Colonic mucosa (tissue), 4 donors: Measurements from ENCODE around the gene CREB3L1. TPM values are rescaled to one million over a fixed set of nuclear protein-coding genes. Genes with fewer than 3 reads are reported as not detected.

Source experiments
- DNase-seq: peaks from one replicate; pipeline ENCODE4 v3.0.0-alpha.2; 2020
- H3K27ac ChIP-seq: fragments of 200-600 bp; one replicate; pipeline ENCODE4 v1.8.0; 2021
- H3K27me3 ChIP-seq: fragments of 200-600 bp; one replicate; pipeline ENCODE4 v1.8.0; 2021
- H3K36me3 ChIP-seq: fragments of 200-600 bp; one replicate; pipeline ENCODE4 v1.8.0; 2021
- H3K4me1 ChIP-seq: fragments of 200-600 bp; one replicate; pipeline ENCODE4 v1.8.0; 2021; ENCODE audit warnings: mild to moderate bottlenecking
- H3K4me3 ChIP-seq: fragments of 200-600 bp; one replicate; pipeline ENCODE4 v1.8.0; 2021
- H3K9ac ChIP-seq, 2 donors: one replicate each; pipeline ENCODE4 v1.7.0; 2013; ENCODE audit warnings: control low read depth in 2 of 2, low read depth in 2 of 2, low read length in 2 of 2
- H3K9me3 ChIP-seq: fragments of 200-600 bp; one replicate; pipeline ENCODE4 v1.8.0; 2021
- CTCF ChIP-seq: fragments of 200-600 bp; IDR thresholded peaks from one replicate; pipeline ENCODE4 v1.8.0; 2022; ENCODE audit warnings: antibody characterized with exemption, mild to moderate bottlenecking
- intact Hi-C: fragments of 100-400 bp; cut with DNase I; formaldehyde crosslinking; loops from one replicate; pipeline ENCODE4 v1.14.1; 2022
- total RNA-seq, 2 donors: library from RNA; stranded (reverse); fragmentation: NEBNext Ultra II Directional in 1 of 2; extraction: Animal tissue kit (Norgen Biotek cat#: 25700) in 1 of 2; gene quantifications; one replicate each; pipeline ENCODE4 v1.2.1, GENCODE V29; 2021
- donor health status: healthy.
- donor health status: DM: no; HTN: no; CAD: no.
- donor health status: DM: no; HTN: no; CAD: no.

CREB3L1 gene
- total RNA-seq, 2 donors from 2014 or later, result 143 to 150 TPM

GRCh38 chr11:46296059-46296527, 18.6 kb downstream of the CREB3L1 start:
- intact Hi-C loops, result no loop called here
- no peak for DNase-seq
- H3K4me3 ChIP-seq, result peak overlapping the region; percentile 25
- no peaks in the 10 kb centered on the region for H3K36me3 ChIP-seq
- no peak for TF ChIP-seq CTCF
- no peaks in the 10 kb centered on the region for H3K27me3 ChIP-seq
- H3K4me1 ChIP-seq, result no peaks in the 10 kb centered on the region
- no peaks in the 10 kb centered on the region for H3K9me3 ChIP-seq
- no peak overlapping the region for H3K27ac ChIP-seq
- H3K9ac ChIP-seq, result no peak overlapping the region

GRCh38 chr11:46296528-46297448, 19.3 kb downstream of the CREB3L1 start:
- no peaks in the 10 kb centered on the region for H3K36me3 ChIP-seq
- DNase-seq, result no peak
- no peaks in the 10 kb centered on the region for H3K27me3 ChIP-seq
- no peak overlapping the region for H3K9ac ChIP-seq
- no peak overlapping the region for H3K27ac ChIP-seq
- H3K9me3 ChIP-seq, result no peaks in the 10 kb centered on the region
- TF ChIP-seq CTCF, result no peak
- no peaks in the 10 kb centered on the region for H3K4me1 ChIP-seq
- no peak overlapping the region for H3K4me3 ChIP-seq
- intact Hi-C loops, result no loop called here

- no peaks in the 10 kb centered on the region for H3K27me3 ChIP-seq
- intact Hi-C loops, result no loop called here
- H3K9ac ChIP-seq, result no peak overlapping the region
- no peak for DNase-seq
- no peaks in the 10 kb centered on the region for H3K36me3 ChIP-seq
- H3K4me3 ChIP-seq, result no peak overlapping the region
- H3K27ac ChIP-seq, result peak overlapping the region; percentile 6
- no peak for TF ChIP-seq CTCF
- H3K9me3 ChIP-seq, result no peaks in the 10 kb centered on the region
- no peaks in the 10 kb centered on the region for H3K4me1 ChIP-seq
Measured at GRCh38 chr11:46298699-46299433, 21.4 kb downstream of the CREB3L1 start.

GRCh38 chr11:46299451-46299961, 22.0 kb downstream of the CREB3L1 start:
- DNase-seq, result no peak
- Histone ChIP-seq H3K9me3 (no peaks in the 10 kb centered on the region), H3K4me3 (no peak overlapping the region), H3K4me1 (no peaks in the 10 kb centered on the region), H3K9ac (no peak overlapping the region), H3K27me3 (no peaks in the 10 kb centered on the region), H3K27ac (peak overlapping the region; percentile 6), H3K36me3 (no peaks in the 10 kb centered on the region)
- no peak for TF ChIP-seq CTCF
- intact Hi-C loops, result no loop called here

GRCh38 chr11:46300270-46300669, 22.8 kb downstream of the CREB3L1 start:
- Histone ChIP-seq H3K9ac (no peak overlapping the region), H3K27me3 (no peaks in the 10 kb centered on the region), H3K4me3 (no peak overlapping the region), H3K4me1 (no peaks in the 10 kb centered on the region), H3K27ac (no peak overlapping the region), H3K9me3 (no peaks in the 10 kb centered on the region), H3K36me3 (no peaks in the 10 kb centered on the region)
- intact Hi-C loops, result no loop called here
- no peak for DNase-seq
- no peak for TF ChIP-seq CTCF
